HCT116 (cell line): Measurements from ENCODE around the gene ADGRG1. TPM values are rescaled to one million over a fixed set of nuclear protein-coding genes. Genes with fewer than 3 reads are reported as not detected.

ENCODE experiments used
- ATAC-seq: fragments of 200-7000 bp; cut with Tn5 transposase; 2 replicates; pipeline ENCODE4 v1.9.1; 2020; ENCODE audit warnings: mild to moderate bottlenecking, moderate library complexity
- BruUV-seq: library from RNA; stranded (reverse); fragments of 400-500 nt; replicated peaks from 2 replicates; lab custom pipeline; 2021; lab: Mats Ljungman, UMichigan
- CTCF ChIA-PET: fragments of 300-600 bp; sonication (Branson Sonifier 250); formaldehyde crosslinking; loops from one replicate; lab custom pipeline; 2021; ENCODE audit warnings: antibody characterized with exemption; lab: Charles Lee
- POLR2A ChIA-PET: fragments of 300-600, 350-600 bp; sonication (Branson Sonifier 250); formaldehyde crosslinking; loops from one replicate; lab custom pipeline; 2021; ENCODE audit warnings: antibody characterized with exemption; lab: Charles Lee
- RAD21 ChIA-PET, 2 experiments: fragments of 300-600 bp; sonication (Branson Sonifier 250); formaldehyde crosslinking; loops; one replicate each; lab custom pipeline; 2023; ENCODE audit warnings: low total read pairs in 2 of 2; ENCODE audit not compliant: uncharacterized antibody in 2 of 2, unreplicated experiment in 2 of 2, low non-redundant PET in 1 of 2; lab: Charles Lee
- DNase-seq: peaks from one replicate; pipeline ENCODE4 v3.0.0-alpha.2; 2010; ENCODE audit warnings: low read depth, low spot score
- H2AFZ ChIP-seq: fragments of 200-600 bp; shearing (Covaris generic), sonication (generic); 2 replicates; pipeline ENCODE4 v1.6.1; 2017; ENCODE audit warnings: low read depth, mixed run types, mixed read lengths, antibody characterized with exemption, low read length; ENCODE audit not compliant: poor library complexity, severe bottlenecking
- H3K27ac ChIP-seq: 2 replicates; pipeline ENCODE4 v1.5.1; 2012; ENCODE audit warnings: low read depth, low read length
- H3K27me3 ChIP-seq: fragments of 200-600 bp; sonication (generic); 2 replicates; pipeline ENCODE4 v1.6.1; 2016; ENCODE audit warnings: mixed run types, low read length, mixed read lengths; ENCODE audit not compliant: insufficient read depth
- H3K36me3 ChIP-seq, 2 experiments: fragments of 200-500 bp in 1 of 2; fragments of 200-600 bp in 1 of 2; sonication (Bioruptor generic) in 1 of 2; sonication (generic) in 1 of 2; 2 replicates each; pipeline versions ENCODE4 v1.5.1 to v1.6.1; 2014 to 2016; ENCODE audit warnings: low read length in 2 of 2, inconsistent platforms in 1 of 2, mixed read lengths in 1 of 2, mixed run types in 1 of 2; ENCODE audit not compliant: insufficient read depth in 2 of 2, control insufficient read depth in 1 of 2
- H3K4me1 ChIP-seq, 2 experiments: fragments of 200-600 bp in 1 of 2; sonication (generic) in 1 of 2; 2 replicates each; pipeline versions ENCODE4 v1.5.1 to v1.6.1; 2012 to 2017; ENCODE audit warnings: low read length in 2 of 2, inconsistent platforms in 1 of 2, mild to moderate bottlenecking in 1 of 2, mixed read lengths in 1 of 2, mixed run types in 1 of 2, moderate library complexity in 1 of 2; ENCODE audit not compliant: insufficient read depth in 2 of 2, control insufficient read depth in 1 of 2
- H3K4me2 ChIP-seq: fragments of 200-600 bp; sonication (generic); 2 replicates; pipeline ENCODE4 v1.6.1; 2017; ENCODE audit warnings: mixed run types, low read length, mixed read lengths
- H3K4me3 ChIP-seq, 2 experiments: fragments of 200-600 bp in 1 of 2; sonication (generic) in 1 of 2; replicated peaks in 1 of 2; 2 replicates each; pipeline ENCODE4 v1.5.1; 2011 to 2016; ENCODE audit warnings: low read length in 2 of 2, control low read depth in 1 of 2, low read depth in 1 of 2, mild to moderate bottlenecking in 1 of 2, mixed read lengths in 1 of 2, mixed run types in 1 of 2
- H3K79me2 ChIP-seq: fragments of 200-600 bp; sonication (generic); 2 replicates; pipeline ENCODE4 v1.6.1; 2017; ENCODE audit warnings: mild to moderate bottlenecking, mixed run types, low read length, moderate library complexity, mixed read lengths; ENCODE audit not compliant: insufficient read depth
- H3K9ac ChIP-seq: fragments of 200-600 bp; sonication (generic); 2 replicates; pipeline ENCODE4 v1.6.1; 2016; ENCODE audit warnings: low read length, mixed read lengths
- H3K9me2 ChIP-seq: fragments of 200-600 bp; sonication (generic), shearing (Covaris generic); 2 replicates; pipeline ENCODE4 v1.6.1; 2017; ENCODE audit warnings: mixed run types, mild to moderate bottlenecking, moderate library complexity; ENCODE audit not compliant: insufficient read depth
- H3K9me3 ChIP-seq, 2 experiments: fragments of 200-500 bp in 1 of 2; fragments of 200-600 bp in 1 of 2; sonication (Bioruptor generic) in 1 of 2; sonication (generic) in 1 of 2; 2 replicates each; pipeline ENCODE4 v1.6.1; 2014 to 2017; ENCODE audit warnings: low read length in 2 of 2, mixed read lengths in 2 of 2, inconsistent platforms in 1 of 2, low read depth in 1 of 2, mild to moderate bottlenecking in 1 of 2, mixed run types in 1 of 2, moderate library complexity in 1 of 2; ENCODE audit not compliant: control insufficient read depth in 1 of 2, insufficient read depth in 1 of 2
- H4K20me1 ChIP-seq: fragments of 200-600 bp; sonication (generic), shearing (Covaris generic); 2 replicates; pipeline ENCODE4 v1.6.1; 2017; ENCODE audit warnings: mixed run types, mild to moderate bottlenecking, moderate library complexity; ENCODE audit not compliant: insufficient read depth
- ELF1 ChIP-seq: IDR thresholded peaks from 2 replicates; pipeline ENCODE4 v1.6.1; 2012; ENCODE audit warnings: low read depth, borderline replicate concordance
- JUND ChIP-seq: IDR thresholded peaks from 2 replicates; pipeline ENCODE4 v1.6.1; 2012
- SIN3A ChIP-seq: IDR thresholded peaks from 2 replicates; pipeline ENCODE4 v1.6.1; 2012; ENCODE audit warnings: low read depth
- SP1 ChIP-seq: IDR thresholded peaks from 2 replicates; pipeline ENCODE4 v1.6.1; 2012; ENCODE audit warnings: low read depth
- SRF ChIP-seq: IDR thresholded peaks from 2 replicates; pipeline ENCODE4 v1.6.1; 2012; ENCODE audit warnings: low read depth
- ZNF274 ChIP-seq: fragments of 200-500 bp; sonication (Bioruptor generic); IDR thresholded peaks from 2 replicates; pipeline ENCODE4 v1.6.1; 2014; ENCODE audit warnings: mild to moderate bottlenecking, low read depth, low read length, inconsistent platforms
- intact Hi-C: fragments of 100-400 bp; cut with micrococcal nuclease; formaldehyde crosslinking; loops from 2 replicates; pipeline ENCODE4 v1.10.0; 2022
- total RNA-seq: library from RNA; stranded (reverse); gene quantifications from one replicate; pipeline ENCODE4 v1.2.1, GENCODE V29; 2021; ENCODE audit not compliant: unreplicated experiment
- TF ChIP-seq, protein P1 (sequence below): IDR thresholded peaks from 2 replicates; pipeline ENCODE4 v1.6.1; 2012
- TF ChIP-seq, protein P2 (sequence below): IDR thresholded peaks from 2 replicates; pipeline ENCODE4 v1.6.1; 2012
- TF ChIP-seq, protein P3 (sequence below), 3 experiments: fragments of 200-600 bp in 1 of 3; sonication (generic) in 1 of 3; IDR thresholded peaks in 2 of 3; conservative IDR thresholded peaks in 1 of 3; 2 replicates each; pipeline ENCODE4 v1.5.1; 2012 to 2017; ENCODE audit warnings: low read depth in 2 of 3, low read length in 2 of 3, antibody characterized with exemption in 1 of 3, borderline replicate concordance in 1 of 3, control low read depth in 1 of 3, mild to moderate bottlenecking in 1 of 3, mixed read lengths in 1 of 3, mixed run types in 1 of 3, moderate library complexity in 1 of 3; ENCODE audit not compliant: insufficient read depth in 1 of 3
- TF ChIP-seq, protein P4 (sequence below): IDR thresholded peaks from 2 replicates; pipeline ENCODE4 v1.6.1; 2011; ENCODE audit warnings: mild to moderate bottlenecking, low read length, moderate library complexity; ENCODE audit not compliant: insufficient replicate concordance; ENCODE audit errors: extremely low read depth

The ADGRG1 gene
- total RNA-seq, 1 experiment from 2014 or later: 36.4 TPM

DNA sequence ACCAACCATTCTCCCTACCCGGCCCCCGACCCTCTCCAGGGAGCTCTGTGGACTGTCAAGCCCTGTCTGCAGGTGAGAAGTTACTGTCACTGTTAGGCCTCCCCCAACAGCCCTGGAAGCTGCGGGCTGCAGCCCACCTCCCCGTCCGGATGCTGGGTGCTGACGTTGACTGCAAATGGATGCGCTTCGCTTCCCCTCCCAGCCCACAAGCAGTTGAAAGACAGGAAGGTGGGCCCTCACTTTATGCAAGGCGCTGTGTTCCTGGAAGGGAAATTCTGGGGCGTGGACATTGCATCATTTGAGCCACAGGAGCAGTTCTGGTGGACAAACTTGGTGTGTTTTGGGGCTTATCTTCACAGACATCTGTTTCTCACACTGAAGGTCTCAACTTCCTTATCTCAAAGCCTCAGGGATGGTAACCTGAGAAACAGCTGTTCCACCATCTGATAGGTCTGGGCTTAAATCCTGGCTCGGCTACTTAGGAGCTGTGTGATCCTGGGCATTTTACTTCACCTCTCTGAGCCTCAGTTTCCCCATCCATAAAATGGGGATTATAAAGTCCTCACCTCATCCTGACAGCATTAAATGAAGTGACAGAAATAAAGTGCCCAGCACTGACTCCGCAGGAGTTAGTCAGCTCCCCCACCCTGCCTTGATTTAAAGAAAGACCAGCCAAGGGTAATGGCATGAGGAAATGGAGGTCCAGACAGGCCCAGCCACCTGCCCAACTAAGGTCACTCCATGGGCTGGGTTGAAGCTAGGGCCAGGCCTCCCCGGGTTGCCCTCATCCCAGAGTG is 61.5 kb downstream of the ADGRG1 start:
- Histone ChIP-seq H3K9me2 (no peaks in the 10 kb centered on the region), H3K4me3 (no peak overlapping the region), H3K36me3 (no peaks in the 10 kb centered on the region), H2AFZ (no peak overlapping the region), H3K4me1 (peaks cover 0 to 4% of the 10 kb centered on the region in 2 experiments; a peak in 1 of 4 replicates), H3K27ac (no peak overlapping the region), H3K27me3 (no peaks in the 10 kb centered on the region), H4K20me1 (no peaks in the 10 kb centered on the region), H3K9me3 (no peaks in the 10 kb centered on the region), H3K9ac (no peak overlapping the region), H3K79me2 (no peaks in the 10 kb centered on the region), H3K4me2 (no peak overlapping the region)
- ChIA-PET POLR2A (no interaction called here), CTCF (no interaction called here), RAD21 (no interaction called here)
- TF ChIP-seq SIN3A: no peak
- no peak for TF ChIP-seq ZNF274
- TF ChIP-seq ELF1: no peak
- no peak for TF ChIP-seq SRF
- TF ChIP-seq, protein P1, sequence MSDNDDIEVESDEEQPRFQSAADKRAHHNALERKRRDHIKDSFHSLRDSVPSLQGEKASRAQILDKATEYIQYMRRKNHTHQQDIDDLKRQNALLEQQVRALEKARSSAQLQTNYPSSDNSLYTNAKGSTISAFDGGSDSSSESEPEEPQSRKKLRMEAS: no peak
- DNase-seq: no peak
- intact Hi-C loops: no loop called here
- ATAC-seq: no peak
- no TSS peak for BruUV-seq

DNA sequence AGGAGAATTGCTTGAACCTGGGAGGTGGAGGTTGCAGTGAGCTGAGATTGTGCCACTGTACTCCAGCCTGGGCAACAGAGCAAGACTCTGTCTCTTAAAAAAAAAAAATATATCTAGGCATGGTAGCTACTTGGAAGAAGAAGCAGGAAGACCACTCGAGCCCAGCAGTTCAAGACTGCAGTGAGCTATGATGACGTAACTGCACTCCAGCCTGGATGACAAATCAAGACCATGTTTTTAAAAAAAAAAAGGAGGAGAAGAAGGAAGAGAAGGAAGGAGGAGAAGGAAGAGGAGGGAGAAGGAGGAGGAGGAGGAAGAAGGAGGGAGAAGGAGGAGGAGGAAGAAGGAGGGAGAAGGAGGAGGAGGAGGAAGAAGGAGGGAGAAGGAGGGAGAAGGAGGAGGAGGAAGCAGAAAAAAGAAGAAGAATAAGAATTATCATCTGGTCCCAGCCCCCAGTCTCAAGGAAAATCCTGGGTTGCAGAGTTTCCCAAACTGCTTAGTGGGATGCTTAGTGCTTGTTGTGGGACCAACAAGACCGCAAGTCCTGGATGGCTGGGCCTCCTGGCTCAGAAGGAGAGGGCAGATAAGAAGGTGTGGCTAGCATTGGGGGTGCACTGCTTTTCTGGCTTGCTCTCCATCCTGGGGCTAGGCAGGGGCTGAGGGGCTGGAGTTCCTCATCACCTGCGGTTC is 62.5 kb downstream of the ADGRG1 start:
- H3K4me3 ChIP-seq: no peak overlapping the region
- no peaks in the 10 kb centered on the region for H3K36me3 ChIP-seq
- no peaks in the 10 kb centered on the region for H4K20me1 ChIP-seq
- H3K79me2 ChIP-seq: no peaks in the 10 kb centered on the region
- H3K9me2 ChIP-seq: no peaks in the 10 kb centered on the region
- H3K27me3 ChIP-seq: no peaks in the 10 kb centered on the region
- no peaks in the 10 kb centered on the region for H3K9me3 ChIP-seq
- intact Hi-C loops: no loop called here
- TF ChIP-seq, protein P2, sequence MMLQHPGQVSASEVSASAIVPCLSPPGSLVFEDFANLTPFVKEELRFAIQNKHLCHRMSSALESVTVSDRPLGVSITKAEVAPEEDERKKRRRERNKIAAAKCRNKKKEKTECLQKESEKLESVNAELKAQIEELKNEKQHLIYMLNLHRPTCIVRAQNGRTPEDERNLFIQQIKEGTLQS: no peak
- TF ChIP-seq SP1: no peak
- no peak for TF ChIP-seq JUND
- no peak for TF ChIP-seq ZNF274
- TF ChIP-seq SRF: no peak
- TF ChIP-seq, protein P1: no peak
- TF ChIP-seq, protein P3, sequence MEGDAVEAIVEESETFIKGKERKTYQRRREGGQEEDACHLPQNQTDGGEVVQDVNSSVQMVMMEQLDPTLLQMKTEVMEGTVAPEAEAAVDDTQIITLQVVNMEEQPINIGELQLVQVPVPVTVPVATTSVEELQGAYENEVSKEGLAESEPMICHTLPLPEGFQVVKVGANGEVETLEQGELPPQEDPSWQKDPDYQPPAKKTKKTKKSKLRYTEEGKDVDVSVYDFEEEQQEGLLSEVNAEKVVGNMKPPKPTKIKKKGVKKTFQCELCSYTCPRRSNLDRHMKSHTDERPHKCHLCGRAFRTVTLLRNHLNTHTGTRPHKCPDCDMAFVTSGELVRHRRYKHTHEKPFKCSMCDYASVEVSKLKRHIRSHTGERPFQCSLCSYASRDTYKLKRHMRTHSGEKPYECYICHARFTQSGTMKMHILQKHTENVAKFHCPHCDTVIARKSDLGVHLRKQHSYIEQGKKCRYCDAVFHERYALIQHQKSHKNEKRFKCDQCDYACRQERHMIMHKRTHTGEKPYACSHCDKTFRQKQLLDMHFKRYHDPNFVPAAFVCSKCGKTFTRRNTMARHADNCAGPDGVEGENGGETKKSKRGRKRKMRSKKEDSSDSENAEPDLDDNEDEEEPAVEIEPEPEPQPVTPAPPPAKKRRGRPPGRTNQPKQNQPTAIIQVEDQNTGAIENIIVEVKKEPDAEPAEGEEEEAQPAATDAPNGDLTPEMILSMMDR (IDR thresholded peaks at IDR 0.05 in 2 of 3, conservative IDR thresholded peaks at IDR 0.05 in 1 of 3; ENCODE audit: borderline replicate concordance in 1 of 3, insufficient read depth in 1 of 3, low read depth in 2 of 3, low read length in 2 of 3): no peak
- TF ChIP-seq, protein P4, sequence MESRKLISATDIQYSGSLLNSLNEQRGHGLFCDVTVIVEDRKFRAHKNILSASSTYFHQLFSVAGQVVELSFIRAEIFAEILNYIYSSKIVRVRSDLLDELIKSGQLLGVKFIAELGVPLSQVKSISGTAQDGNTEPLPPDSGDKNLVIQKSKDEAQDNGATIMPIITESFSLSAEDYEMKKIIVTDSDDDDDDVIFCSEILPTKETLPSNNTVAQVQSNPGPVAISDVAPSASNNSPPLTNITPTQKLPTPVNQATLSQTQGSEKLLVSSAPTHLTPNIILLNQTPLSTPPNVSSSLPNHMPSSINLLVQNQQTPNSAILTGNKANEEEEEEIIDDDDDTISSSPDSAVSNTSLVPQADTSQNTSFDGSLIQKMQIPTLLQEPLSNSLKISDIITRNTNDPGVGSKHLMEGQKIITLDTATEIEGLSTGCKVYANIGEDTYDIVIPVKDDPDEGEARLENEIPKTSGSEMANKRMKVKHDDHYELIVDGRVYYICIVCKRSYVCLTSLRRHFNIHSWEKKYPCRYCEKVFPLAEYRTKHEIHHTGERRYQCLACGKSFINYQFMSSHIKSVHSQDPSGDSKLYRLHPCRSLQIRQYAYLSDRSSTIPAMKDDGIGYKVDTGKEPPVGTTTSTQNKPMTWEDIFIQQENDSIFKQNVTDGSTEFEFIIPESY: no peak
- H3K4me2 ChIP-seq: no peak overlapping the region
- ChIA-PET CTCF (no interaction called here), RAD21 (no interaction called here), POLR2A (interaction anchor here (0.6 kb wide), 1 partner anchor 171 kb away, joined by 3 read pairs; no protein-coding TSS in a partner anchor)
- H2AFZ ChIP-seq: no peak overlapping the region
- BruUV-seq: no TSS peak
- H3K4me1 ChIP-seq: peaks cover 0 to 4% of the 10 kb centered on the region in 2 experiments; a peak in 1 of 4 replicates
- H3K9ac ChIP-seq: no peak overlapping the region
- no peak for ATAC-seq
- no peak for DNase-seq
- no peak overlapping the region for H3K27ac ChIP-seq
